Fibroblast of lung (primary cell): Measurements from ENCODE around the gene GABBR1. TPM values are rescaled to one million over a fixed set of nuclear protein-coding genes. Genes with fewer than 3 reads are reported as not detected.

ENCODE experiments used
- DNase-seq, 2 donors: peaks; one replicate each; pipeline versions ENCODE4 v3.0.0 to v3.0.0-alpha.2; 2010; ENCODE audit warnings: low read depth in 2 of 2
- H2AFZ ChIP-seq: 2 replicates; pipeline ENCODE4 v1.5.1; 2012; ENCODE audit warnings: low read length, control low read depth, inconsistent platforms
- H3K27ac ChIP-seq: 2 replicates; pipeline ENCODE4 v1.5.1; 2011; ENCODE audit warnings: low read length, control low read depth; ENCODE audit not compliant: insufficient read depth
- H3K27me3 ChIP-seq: 2 replicates; pipeline ENCODE4 v1.5.1; 2011; ENCODE audit warnings: mild to moderate bottlenecking, low read length; ENCODE audit not compliant: control insufficient read depth, insufficient read depth
- H3K36me3 ChIP-seq: 2 replicates; pipeline ENCODE4 v1.5.1; 2011; ENCODE audit warnings: low read length; ENCODE audit not compliant: control insufficient read depth, insufficient read depth
- H3K4me1 ChIP-seq: 2 replicates; pipeline ENCODE4 v1.5.1; 2011; ENCODE audit warnings: low read length; ENCODE audit not compliant: control insufficient read depth, insufficient read depth; ENCODE audit errors: extremely low read depth
- H3K4me2 ChIP-seq: 2 replicates; pipeline ENCODE4 v1.5.1; 2011; ENCODE audit warnings: low read length, control low read depth; ENCODE audit not compliant: insufficient read depth; ENCODE audit errors: extremely low read depth
- H3K4me3 ChIP-seq, 4 experiments: fragments of 200-600 bp in 1 of 4; sonication (generic) in 1 of 4; replicated peaks in 1 of 4; 2 replicates each; pipeline ENCODE4 v1.5.1; 2011 to 2016; ENCODE audit warnings: low read length in 4 of 4, low read depth in 3 of 4, mild to moderate bottlenecking in 3 of 4, control low read depth in 2 of 4, inconsistent platforms in 1 of 4, mixed read lengths in 1 of 4; ENCODE audit not compliant: insufficient read depth in 1 of 4; ENCODE audit errors: control extremely low read depth in 1 of 4
- H3K79me2 ChIP-seq: 2 replicates; pipeline ENCODE4 v1.5.1; 2012; ENCODE audit warnings: mild to moderate bottlenecking, low read length, inconsistent platforms; ENCODE audit not compliant: control insufficient read depth, insufficient read depth
- H3K9ac ChIP-seq: 2 replicates; pipeline ENCODE4 v1.5.1; 2011; ENCODE audit warnings: mild to moderate bottlenecking, low read length, control low read depth; ENCODE audit not compliant: insufficient read depth
- H3K9me3 ChIP-seq: 2 replicates; pipeline ENCODE4 v1.5.1; 2012; ENCODE audit warnings: low read depth, low read length; ENCODE audit not compliant: control insufficient read depth, insufficient read depth
- H4K20me1 ChIP-seq: 2 replicates; pipeline ENCODE4 v1.5.1; 2011; ENCODE audit warnings: low read length; ENCODE audit not compliant: control insufficient read depth, insufficient read depth; ENCODE audit errors: extremely low read depth
- EZH2 ChIP-seq: IDR thresholded peaks from 2 replicates; pipeline ENCODE4 v1.5.1; 2012; ENCODE audit warnings: low read length, control low read depth, mild to moderate bottlenecking; ENCODE audit errors: missing control alignments
- polyA plus RNA-seq, 2 donors: library from polyadenylated mRNA; depleted of rRNA in 1 of 2; stranded (reverse) in 1 of 2; unstranded in 1 of 2; fragments of >200 nt; gene quantifications; 2 replicates each; pipeline ENCODE4 v1.2.1, GENCODE V29; 2011 to 2012; ENCODE audit warnings: missing spikeins in 1 of 2
- total RNA-seq: library from RNA; depleted of rRNA; stranded (reverse); fragments of >200 nt; gene quantifications from 2 replicates; pipeline ENCODE4 v1.2.1, GENCODE V29; 2014
- TF ChIP-seq, protein P1 (sequence below), 2 donors: IDR thresholded peaks in 1 of 2; conservative IDR thresholded peaks in 1 of 2; 1 replicate in 1 of 2; 2 replicates in 1 of 2; pipeline ENCODE4 v1.5.1; 2011 to 2012; ENCODE audit warnings: low read length in 2 of 2, control low read depth in 1 of 2, inconsistent platforms in 1 of 2, low read depth in 1 of 2, mild to moderate bottlenecking in 1 of 2

Gene GABBR1
- total and polyA plus RNA-seq, 2 donors (not counting 1 experiment from before 2014, with no cell fraction given), result 10.9 to 13.4 TPM

DNA sequence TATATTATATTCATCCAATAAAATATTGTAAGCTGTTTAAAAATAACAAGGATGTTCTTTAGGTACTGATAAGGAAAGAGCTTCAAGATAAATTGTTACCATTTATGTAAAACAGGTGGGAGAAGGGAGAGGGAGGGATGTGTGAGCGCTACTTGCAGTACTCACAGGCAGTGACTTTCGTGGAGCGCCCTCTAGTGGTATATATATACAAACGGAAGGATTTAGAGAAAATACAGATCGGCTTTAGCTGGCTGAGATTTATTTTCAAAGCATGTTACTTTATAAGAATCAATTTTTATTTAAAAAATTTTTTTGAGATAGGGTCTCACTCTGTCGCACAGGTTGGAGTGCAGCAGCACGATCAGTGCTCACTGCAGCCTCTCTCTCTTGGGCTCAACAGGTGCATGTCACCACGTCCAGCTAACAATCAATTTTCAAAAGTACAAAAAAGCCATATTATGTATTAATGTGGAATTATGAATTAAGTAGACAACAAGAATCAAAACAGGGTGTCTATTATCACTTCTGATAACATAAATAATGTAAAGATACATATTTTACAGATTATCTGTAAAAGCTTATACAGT is 20.6 kb upstream of the GABBR1 start:
- Histone ChIP-seq H3K79me2 (no peaks in the 10 kb centered on the region), H3K9me3 (no peaks in the 10 kb centered on the region), H3K9ac (no peak overlapping the region), H2AFZ (no peak overlapping the region), H3K36me3 (no peaks in the 10 kb centered on the region), H4K20me1 (no peaks in the 10 kb centered on the region), H3K27me3 (peaks cover 4% of the 10 kb centered on the region), H3K4me2 (no peak overlapping the region), H3K4me1 (no peaks in the 10 kb centered on the region), H3K27ac (no peak overlapping the region), H3K4me3 (no peak overlapping the region)
- no peak for TF ChIP-seq EZH2
- TF ChIP-seq, protein P1, sequence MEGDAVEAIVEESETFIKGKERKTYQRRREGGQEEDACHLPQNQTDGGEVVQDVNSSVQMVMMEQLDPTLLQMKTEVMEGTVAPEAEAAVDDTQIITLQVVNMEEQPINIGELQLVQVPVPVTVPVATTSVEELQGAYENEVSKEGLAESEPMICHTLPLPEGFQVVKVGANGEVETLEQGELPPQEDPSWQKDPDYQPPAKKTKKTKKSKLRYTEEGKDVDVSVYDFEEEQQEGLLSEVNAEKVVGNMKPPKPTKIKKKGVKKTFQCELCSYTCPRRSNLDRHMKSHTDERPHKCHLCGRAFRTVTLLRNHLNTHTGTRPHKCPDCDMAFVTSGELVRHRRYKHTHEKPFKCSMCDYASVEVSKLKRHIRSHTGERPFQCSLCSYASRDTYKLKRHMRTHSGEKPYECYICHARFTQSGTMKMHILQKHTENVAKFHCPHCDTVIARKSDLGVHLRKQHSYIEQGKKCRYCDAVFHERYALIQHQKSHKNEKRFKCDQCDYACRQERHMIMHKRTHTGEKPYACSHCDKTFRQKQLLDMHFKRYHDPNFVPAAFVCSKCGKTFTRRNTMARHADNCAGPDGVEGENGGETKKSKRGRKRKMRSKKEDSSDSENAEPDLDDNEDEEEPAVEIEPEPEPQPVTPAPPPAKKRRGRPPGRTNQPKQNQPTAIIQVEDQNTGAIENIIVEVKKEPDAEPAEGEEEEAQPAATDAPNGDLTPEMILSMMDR (conservative IDR thresholded peaks at IDR 0.05 in 1 of 2, IDR thresholded peaks at IDR 0.05 in 1 of 2; ENCODE audit: low read depth in 1 of 2, low read length in 2 of 2), result peak; percentile 72 to 74
- peak; percentile 68 to 83 for DNase-seq

DNA sequence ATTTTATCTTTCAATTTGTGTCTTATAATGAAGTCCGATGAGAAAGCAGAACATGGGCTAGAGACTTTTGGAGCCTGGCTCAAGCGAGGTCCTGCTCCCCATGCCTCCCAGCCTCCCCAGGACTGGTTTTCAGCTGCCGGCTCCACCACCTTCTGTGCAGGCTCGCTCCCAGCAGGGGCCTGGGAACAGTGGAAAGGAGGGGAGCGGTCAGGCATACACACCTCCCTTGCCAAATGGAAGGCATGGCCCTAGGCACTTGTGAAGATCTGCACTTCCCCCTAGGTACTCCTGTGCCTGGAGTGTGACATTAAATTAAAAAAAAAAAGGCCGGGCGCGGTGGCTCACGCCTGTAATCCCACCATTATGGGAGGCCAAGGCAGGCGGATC is 19.2 kb upstream of the GABBR1 start:
- no peak for DNase-seq
- no peak overlapping the region for H3K27ac ChIP-seq
- no peaks in the 10 kb centered on the region for H3K79me2 ChIP-seq
- H3K4me2 ChIP-seq, result no peak overlapping the region
- H3K4me3 ChIP-seq, result no peak overlapping the region
- no peaks in the 10 kb centered on the region for H3K9me3 ChIP-seq
- no peak overlapping the region for H2AFZ ChIP-seq
- no peak for TF ChIP-seq EZH2
- H3K27me3 ChIP-seq, result peaks cover 4% of the 10 kb centered on the region
- no peaks in the 10 kb centered on the region for H4K20me1 ChIP-seq
- H3K4me1 ChIP-seq, result no peaks in the 10 kb centered on the region
- no peak overlapping the region for H3K9ac ChIP-seq
- H3K36me3 ChIP-seq, result no peaks in the 10 kb centered on the region

DNA sequence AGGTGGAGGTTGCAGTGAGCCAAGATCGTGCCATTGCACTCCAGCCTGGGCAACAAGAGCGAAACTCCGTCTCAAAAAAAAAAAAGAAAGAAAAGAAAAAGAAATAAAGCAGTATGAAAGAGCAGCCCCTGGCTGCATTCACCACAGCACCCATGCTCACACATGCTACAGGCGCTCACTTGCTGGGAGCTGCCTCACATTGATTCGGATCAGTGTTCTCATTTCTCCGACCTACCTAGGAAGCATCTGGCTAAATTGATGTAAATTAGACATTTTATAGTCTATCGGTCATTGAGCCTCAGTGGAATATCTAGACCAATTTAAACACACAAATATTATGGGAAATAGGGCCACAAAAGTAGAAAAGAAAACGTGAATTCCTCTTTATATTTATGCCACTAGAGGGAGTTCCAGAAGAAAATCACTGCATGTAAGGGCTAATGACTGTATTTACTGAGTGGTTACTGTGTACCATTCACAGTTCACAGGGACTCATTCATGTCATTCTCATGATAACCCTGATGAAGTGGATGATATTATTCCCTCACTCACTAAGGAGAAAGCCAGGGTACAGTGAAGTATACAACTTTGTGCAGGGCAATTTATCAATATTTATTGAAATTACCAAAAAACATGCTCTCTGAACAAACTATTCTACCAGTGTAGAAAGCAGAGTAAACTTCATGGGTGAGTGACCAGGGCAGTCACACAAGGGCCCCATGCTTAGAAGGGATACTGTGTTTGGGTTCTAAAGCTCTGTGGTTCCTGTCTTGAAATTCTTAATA is 18.6 kb upstream of the GABBR1 start:
- DNase-seq, result peak; percentile 18 to 51
- Histone ChIP-seq H3K27me3 (peaks cover under 1% of the 10 kb centered on the region), H2AFZ (no peak overlapping the region), H3K79me2 (no peaks in the 10 kb centered on the region), H3K36me3 (no peaks in the 10 kb centered on the region), H3K9me3 (no peaks in the 10 kb centered on the region), H3K27ac (no peak overlapping the region), H3K9ac (no peak overlapping the region), H4K20me1 (no peaks in the 10 kb centered on the region), H3K4me2 (no peak overlapping the region), H3K4me1 (no peaks in the 10 kb centered on the region), H3K4me3 (no peak overlapping the region)
- TF ChIP-seq, protein P1 (conservative IDR thresholded peaks at IDR 0.05 in 1 of 2, IDR thresholded peaks at IDR 0.05 in 1 of 2; ENCODE audit: low read depth in 1 of 2, low read length in 2 of 2), result peak in 1 of 2 donors; percentile 63
- TF ChIP-seq EZH2, result no peak
